Nephron progenitor cell (in vitro differentiated cells): ENCODE results near the gene FAM131C.

Source experiments
- DNase-seq: peaks from one replicate; pipeline ENCODE4 v3.0.0; 2021
- H3K27ac Mint-ChIP-seq: 2 replicates; pipeline ENCODE4 v1.8.0; 2021; ENCODE audit warnings: mild to moderate bottlenecking, moderate library complexity, mixed read lengths
- H3K27me3 Mint-ChIP-seq: 2 replicates; pipeline ENCODE4 v1.8.0; 2021; ENCODE audit warnings: mild to moderate bottlenecking, low read depth, mixed read lengths; ENCODE audit not compliant: poor library complexity
- H3K36me3 Mint-ChIP-seq: 2 replicates; pipeline ENCODE4 v1.8.0; 2021; ENCODE audit warnings: low read depth, mixed read lengths
- H3K4me1 Mint-ChIP-seq: 2 replicates; pipeline ENCODE4 v1.8.0; 2021; ENCODE audit warnings: mixed read lengths
- H3K4me3 Mint-ChIP-seq: 2 replicates; pipeline ENCODE4 v1.8.0; 2021; ENCODE audit warnings: mild to moderate bottlenecking, moderate library complexity, mixed read lengths
- H3K9me3 Mint-ChIP-seq: 2 replicates; pipeline ENCODE4 v1.8.0; 2021; ENCODE audit warnings: mild to moderate bottlenecking, moderate library complexity, mixed read lengths
- CTCF ChIP-seq: fragments of 200-600 bp; sonication (generic); IDR thresholded peaks from 2 replicates; pipeline ENCODE4 v1.5.0; 2021; ENCODE audit warnings: antibody characterized with exemption

FAM131C gene

DNA sequence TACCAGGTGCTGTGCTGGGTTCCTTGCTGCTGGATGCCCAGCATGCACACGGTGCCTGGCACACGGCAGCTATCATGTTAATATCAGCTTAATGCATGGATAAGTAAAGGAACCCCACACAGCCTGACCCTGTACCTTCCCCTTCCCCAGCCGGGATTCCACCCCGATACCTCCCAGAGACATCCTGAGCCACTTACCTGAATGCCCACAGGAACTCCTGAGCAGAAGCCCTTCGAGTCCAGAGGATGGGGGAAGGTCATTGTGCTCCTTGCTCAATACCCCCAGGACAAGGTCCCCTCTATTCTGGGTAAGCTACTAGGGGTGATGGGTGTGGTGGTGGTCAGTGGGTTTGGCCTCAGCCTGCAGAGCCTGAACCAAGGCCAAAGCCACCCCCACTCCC lies 1.4 kb downstream of the FAM131C start:
- DNase-seq: no peak
- H3K27ac Mint-ChIP-seq: no peak overlapping the region
- H3K4me1 Mint-ChIP-seq: peaks cover 35% of the 10 kb centered on the region
- H3K27me3 Mint-ChIP-seq: peaks cover 53% of the 10 kb centered on the region
- H3K9me3 Mint-ChIP-seq: no peaks in the 10 kb centered on the region
- H3K36me3 Mint-ChIP-seq: no peaks in the 10 kb centered on the region
- H3K4me3 Mint-ChIP-seq: peak overlapping the region; percentile 35
- no peak for TF ChIP-seq CTCF

- no peaks in the 10 kb centered on the region for H3K9me3 Mint-ChIP-seq
- peaks cover 31% of the 10 kb centered on the region for H3K4me1 Mint-ChIP-seq
- no peak for TF ChIP-seq CTCF
- no peak for DNase-seq
- no peak overlapping the region for H3K27ac Mint-ChIP-seq
- H3K27me3 Mint-ChIP-seq: peaks cover 48% of the 10 kb centered on the region
- H3K36me3 Mint-ChIP-seq: no peaks in the 10 kb centered on the region
- H3K4me3 Mint-ChIP-seq: no peak overlapping the region
Measured at GRCh38 chr1:16071614-16072013, 1.8 kb downstream of the FAM131C start.

DNA sequence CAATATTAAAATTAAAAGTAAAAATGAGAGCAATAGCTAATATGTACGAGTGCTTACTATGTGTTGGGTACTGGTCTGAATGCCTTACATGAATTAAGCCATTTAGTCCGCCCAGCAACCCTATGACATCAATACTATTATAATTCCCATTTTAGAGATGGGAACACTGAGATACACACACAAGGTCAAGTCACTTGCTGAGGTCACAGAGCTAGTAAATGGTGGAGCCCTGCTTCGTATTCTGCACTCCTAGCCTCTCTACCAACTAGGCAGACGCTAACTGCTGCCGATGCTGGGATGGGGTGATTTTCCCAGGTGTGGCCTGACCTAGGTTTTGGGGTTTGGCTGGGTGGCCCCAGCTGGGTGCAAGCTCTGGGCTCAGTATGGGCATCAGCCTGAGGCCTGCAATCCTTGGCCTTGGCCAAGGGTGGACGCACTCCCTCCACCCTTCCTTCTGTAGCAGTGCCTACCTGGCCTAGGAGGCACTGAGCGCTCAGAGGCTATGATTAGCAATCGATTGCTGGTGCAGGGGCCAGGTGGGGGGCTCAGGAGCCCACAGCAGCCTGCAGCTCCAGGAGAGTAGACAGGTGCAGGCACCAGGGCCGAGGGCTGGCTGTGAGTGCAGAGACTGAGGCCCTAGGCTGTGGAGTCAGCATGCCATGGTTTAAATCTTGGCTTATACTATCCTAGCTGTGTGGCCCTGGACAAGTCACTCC lies 2.7 kb downstream of the FAM131C start:
- Mint-ChIP-seq H3K4me1 (peaks cover 30% of the 10 kb centered on the region), H3K27ac (no peak overlapping the region), H3K4me3 (no peak overlapping the region), H3K9me3 (no peaks in the 10 kb centered on the region), H3K36me3 (no peaks in the 10 kb centered on the region), H3K27me3 (peaks cover 41% of the 10 kb centered on the region)
- TF ChIP-seq CTCF: no peak
- no peak for DNase-seq

- Mint-ChIP-seq H3K36me3 (no peaks in the 10 kb centered on the region), H3K27ac (no peak overlapping the region), H3K9me3 (no peaks in the 10 kb centered on the region), H3K27me3 (peaks cover 31% of the 10 kb centered on the region), H3K4me3 (no peak overlapping the region), H3K4me1 (peaks cover 40% of the 10 kb centered on the region)
- no peak for DNase-seq
- no peak for TF ChIP-seq CTCF
Measured at GRCh38 chr1:16068356-16069270, 4.8 kb downstream of the FAM131C start.

DNA sequence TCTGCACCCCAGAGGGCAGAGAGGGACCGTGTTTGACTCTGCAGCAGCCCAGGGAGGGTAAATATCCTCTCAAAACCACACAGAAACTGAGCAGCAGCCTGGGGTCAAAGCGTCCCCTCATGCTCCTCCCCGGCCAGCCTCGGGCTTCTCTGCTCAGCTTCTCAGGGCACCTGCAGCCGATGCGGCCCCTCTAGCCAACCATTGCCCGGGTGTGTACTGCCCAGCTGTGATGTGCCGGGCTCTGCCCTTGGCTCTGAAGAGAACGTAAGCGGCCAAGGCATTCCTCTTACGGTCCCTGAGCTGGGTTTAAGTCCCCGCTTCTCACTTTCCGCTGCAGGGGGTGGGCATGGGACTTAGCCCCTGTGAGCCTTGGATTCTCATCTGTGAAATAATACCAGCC lies 5.5 kb downstream of the FAM131C start:
- DNase-seq: no peak
- TF ChIP-seq CTCF: no peak
- no peaks in the 10 kb centered on the region for H3K9me3 Mint-ChIP-seq
- H3K27me3 Mint-ChIP-seq: peaks cover 28% of the 10 kb centered on the region
- no peak overlapping the region for H3K27ac Mint-ChIP-seq
- no peaks in the 10 kb centered on the region for H3K36me3 Mint-ChIP-seq
- peak overlapping the region; percentile 32 for H3K4me3 Mint-ChIP-seq
- peaks cover 44% of the 10 kb centered on the region for H3K4me1 Mint-ChIP-seq
